ENCODE results near the gene OMG.

The OMG gene

GRCh38 chr17:31281061-31281460 is 16.0 kb downstream of the OMG start:
- Histone ChIP-seq H3K9ac (ENCODE audit: low read length) (no peak overlapping the region), H4K8ac (ENCODE audit: low read depth, low read length) (no peak overlapping the region), H3K14ac (ENCODE audit: low read length) (no peak overlapping the region), H2BK5ac (ENCODE audit: low read depth, low read length, poor library complexity) (no peak overlapping the region), H2AK5ac (ENCODE audit: low read length) (no peak overlapping the region), H2AFZ (ENCODE audit: insufficient read depth, low read length, poor library complexity) (no peak overlapping the region), H3K27me3 (ENCODE audit: insufficient read depth, low read length) (no peaks in the 10 kb centered on the region), H3K9me3 (ENCODE audit: insufficient read depth, low read depth, low read length) (no peaks in the 10 kb centered on the region), H4K12ac (ENCODE audit: low read depth, low read length) (no peak overlapping the region), H2BK12ac (ENCODE audit: low read length) (no peak overlapping the region), H3K23ac (ENCODE audit: low read length) (no peak overlapping the region), H4K91ac (ENCODE audit: low read depth, low read length) (no peak overlapping the region), H3K4me1 (ENCODE audit: control insufficient read depth in 1 of 2, insufficient read depth in 2 of 2, low read length in 2 of 2) (no peaks in the 10 kb centered on the region), H3K4me2 (ENCODE audit: low read length) (no peak overlapping the region), H3K36me3 (ENCODE audit: control insufficient read depth in 1 of 2, insufficient read depth in 2 of 2, low read length in 2 of 2) (peaks cover 2 to 10% of the 10 kb centered on the region in 2 experiments), H3K4me3 (ENCODE audit: low read depth, low read length) (no peak overlapping the region), H3K18ac (ENCODE audit: low read length) (no peak overlapping the region), H3K79me2 (ENCODE audit: control insufficient read depth, insufficient read depth, low read length, poor library complexity) (no peaks in the 10 kb centered on the region), H3K4ac (ENCODE audit: low read depth, low read length) (no peak overlapping the region), H3K27ac (ENCODE audit: low read depth, low read length) (no peak overlapping the region), H3K79me1 (ENCODE audit: low read length) (no peaks in the 10 kb centered on the region), H2BK120ac (ENCODE audit: insufficient read depth, low read length, poor library complexity) (no peak overlapping the region)
- no CpG with 5 or more reads among the region's 2 CpGs for WGBS (ENCODE audit: extremely low coverage, insufficient coverage, insufficient read length)
- peak in 1 of 2 donors; percentile 45 for DNase-seq

GRCh38 chr17:31279401-31279800 is 17.6 kb downstream of the OMG start:
- Histone ChIP-seq H3K4me1 (ENCODE audit: control insufficient read depth in 1 of 2, insufficient read depth in 2 of 2, low read length in 2 of 2) (no peaks in the 10 kb centered on the region), H3K27me3 (ENCODE audit: insufficient read depth, low read length) (no peaks in the 10 kb centered on the region), H2BK12ac (ENCODE audit: low read length) (no peak overlapping the region), H3K79me2 (ENCODE audit: control insufficient read depth, insufficient read depth, low read length, poor library complexity) (no peaks in the 10 kb centered on the region), H3K9me3 (ENCODE audit: insufficient read depth, low read depth, low read length) (no peaks in the 10 kb centered on the region), H4K12ac (ENCODE audit: low read depth, low read length) (no peak overlapping the region), H4K8ac (ENCODE audit: low read depth, low read length) (no peak overlapping the region), H3K18ac (ENCODE audit: low read length) (no peak overlapping the region), H4K91ac (ENCODE audit: low read depth, low read length) (no peak overlapping the region), H2AFZ (ENCODE audit: insufficient read depth, low read length, poor library complexity) (no peak overlapping the region), H2BK5ac (ENCODE audit: low read depth, low read length, poor library complexity) (no peak overlapping the region), H2BK120ac (ENCODE audit: insufficient read depth, low read length, poor library complexity) (no peak overlapping the region), H3K14ac (ENCODE audit: low read length) (no peak overlapping the region), H3K79me1 (ENCODE audit: low read length) (no peaks in the 10 kb centered on the region), H2AK5ac (ENCODE audit: low read length) (no peak overlapping the region), H3K23ac (ENCODE audit: low read length) (no peak overlapping the region), H3K9ac (ENCODE audit: low read length) (no peak overlapping the region), H3K36me3 (ENCODE audit: control insufficient read depth in 1 of 2, insufficient read depth in 2 of 2, low read length in 2 of 2) (peaks cover 2 to 10% of the 10 kb centered on the region in 2 experiments), H3K4me2 (ENCODE audit: low read length) (no peak overlapping the region), H3K4ac (ENCODE audit: low read depth, low read length) (no peak overlapping the region), H3K4me3 (ENCODE audit: low read depth, low read length) (no peak overlapping the region), H3K27ac (ENCODE audit: low read depth, low read length) (no peak overlapping the region)
- peak in 1 of 2 donors; percentile 25 for DNase-seq
- WGBS (ENCODE audit: extremely low coverage, insufficient coverage, insufficient read length), result no CpG with 5 or more reads among the region's 2 CpGs

- H2AK5ac ChIP-seq (ENCODE audit: low read length), result no peak overlapping the region
- no peak overlapping the region for H2AFZ ChIP-seq (ENCODE audit: insufficient read depth, low read length, poor library complexity)
- no peaks in the 10 kb centered on the region for H3K27me3 ChIP-seq (ENCODE audit: insufficient read depth, low read length)
- no peak overlapping the region for H3K4me2 ChIP-seq (ENCODE audit: low read length)
- H3K4me3 ChIP-seq (ENCODE audit: low read depth, low read length), result no peak overlapping the region
- no peak overlapping the region for H3K23ac ChIP-seq (ENCODE audit: low read length)
- H3K4me1 ChIP-seq (ENCODE audit: control insufficient read depth in 1 of 2, insufficient read depth in 2 of 2, low read length in 2 of 2), result peaks cover 0 to 2% of the 10 kb centered on the region in 2 experiments
- H3K14ac ChIP-seq (ENCODE audit: low read length), result no peak overlapping the region
- no peak overlapping the region for H2BK5ac ChIP-seq (ENCODE audit: low read depth, low read length, poor library complexity)
- no peak overlapping the region for H3K27ac ChIP-seq (ENCODE audit: low read depth, low read length)
- H2BK120ac ChIP-seq (ENCODE audit: insufficient read depth, low read length, poor library complexity), result no peak overlapping the region
- WGBS (ENCODE audit: extremely low coverage, insufficient coverage, insufficient read length), result no CpG with 5 or more reads among the region's 1 CpG
- no peak overlapping the region for H4K8ac ChIP-seq (ENCODE audit: low read depth, low read length)
- no peaks in the 10 kb centered on the region for H3K9me3 ChIP-seq (ENCODE audit: insufficient read depth, low read depth, low read length)
- no peak overlapping the region for H4K12ac ChIP-seq (ENCODE audit: low read depth, low read length)
- H3K79me2 ChIP-seq (ENCODE audit: control insufficient read depth, insufficient read depth, low read length, poor library complexity), result no peaks in the 10 kb centered on the region
- peaks cover 3 to 10% of the 10 kb centered on the region in 2 experiments for H3K36me3 ChIP-seq (ENCODE audit: control insufficient read depth in 1 of 2, insufficient read depth in 2 of 2, low read length in 2 of 2)
- no peak overlapping the region for H3K18ac ChIP-seq (ENCODE audit: low read length)
- H2BK12ac ChIP-seq (ENCODE audit: low read length), result no peak overlapping the region
- no peaks in the 10 kb centered on the region for H3K79me1 ChIP-seq (ENCODE audit: low read length)
- no peak overlapping the region for H3K9ac ChIP-seq (ENCODE audit: low read length)
- H3K4ac ChIP-seq (ENCODE audit: low read depth, low read length), result no peak overlapping the region
- H4K91ac ChIP-seq (ENCODE audit: low read depth, low read length), result no peak overlapping the region
- DNase-seq, result peak in 1 of 2 donors; percentile 13
These were observed 21.9 kb downstream of the OMG start for GRCh38 chr17:31275116-31275515.

- Histone ChIP-seq H2BK5ac (ENCODE audit: low read depth, low read length, poor library complexity) (no peak overlapping the region), H4K8ac (ENCODE audit: low read depth, low read length) (no peak overlapping the region), H3K79me1 (ENCODE audit: low read length) (no peaks in the 10 kb centered on the region), H3K27ac (ENCODE audit: low read depth, low read length) (no peak overlapping the region), H3K23ac (ENCODE audit: low read length) (no peak overlapping the region), H4K12ac (ENCODE audit: low read depth, low read length) (no peak overlapping the region), H3K27me3 (ENCODE audit: insufficient read depth, low read length) (no peaks in the 10 kb centered on the region), H3K9me3 (ENCODE audit: insufficient read depth, low read depth, low read length) (no peaks in the 10 kb centered on the region), H3K4me1 (ENCODE audit: control insufficient read depth in 1 of 2, insufficient read depth in 2 of 2, low read length in 2 of 2) (peaks cover 0 to 6% of the 10 kb centered on the region in 2 experiments), H4K91ac (ENCODE audit: low read depth, low read length) (no peak overlapping the region), H3K4ac (ENCODE audit: low read depth, low read length) (no peak overlapping the region), H2BK12ac (ENCODE audit: low read length) (no peak overlapping the region), H3K4me2 (ENCODE audit: low read length) (no peak overlapping the region), H2AK5ac (ENCODE audit: low read length) (no peak overlapping the region), H3K18ac (ENCODE audit: low read length) (no peak overlapping the region), H3K4me3 (ENCODE audit: low read depth, low read length) (no peak overlapping the region), H2AFZ (ENCODE audit: insufficient read depth, low read length, poor library complexity) (no peak overlapping the region), H3K14ac (ENCODE audit: low read length) (no peak overlapping the region), H2BK120ac (ENCODE audit: insufficient read depth, low read length, poor library complexity) (no peak overlapping the region), H3K36me3 (ENCODE audit: control insufficient read depth in 1 of 2, insufficient read depth in 2 of 2, low read length in 2 of 2) (peaks cover 3 to 10% of the 10 kb centered on the region in 2 experiments), H3K9ac (ENCODE audit: low read length) (no peak overlapping the region), H3K79me2 (ENCODE audit: control insufficient read depth, insufficient read depth, low read length, poor library complexity) (no peaks in the 10 kb centered on the region)
- WGBS (ENCODE audit: extremely low coverage, insufficient coverage, insufficient read length), result no CpG with 5 or more reads among the region's 2 CpGs
- DNase-seq, result peak in 1 of 2 donors; percentile 47
These were observed 22.8 kb downstream of the OMG start for GRCh38 chr17:31274252-31274651.
